Smooth muscle cell of the pulmonary artery (primary cell): ENCODE data around the gene RPN1. TPM values are rescaled to one million over a fixed set of nuclear protein-coding genes. Genes with fewer than 3 reads are reported as not detected.

Source experiments
- total RNA-seq: library from RNA; depleted of rRNA; stranded (reverse); fragments of >200 nt; gene quantifications from 2 replicates; pipeline ENCODE4 v1.2.3, GENCODE V29; 2014

RPN1 gene
- total RNA-seq, result 380 and 397 TPM in 2 replicates

GRCh38 chr3:128650096-128651050 lies at the start of gene RPN1:
Gene RPN1, minus strand, starts transcription at chr3:128650818. Its CDS starts 18 bp downstream, at chr3:128650800.

Other genes with a start within 250 kb of the RPN1 start
- not detected in 2 replicates for gene DNAJB8, start 183.9 kb downstream of the RPN1 start, total RNA-seq
- 2.3 and 7.1 TPM in 2 replicates for gene GATA2, start 157.6 kb downstream of the RPN1 start, total RNA-seq
- 53.6 and 69.9 TPM in 2 replicates for gene RAB7A, start 75.4 kb upstream of the RPN1 start, total RNA-seq
- gene ACAD9, start 228.8 kb upstream of the RPN1 start, total RNA-seq, result 32.8 and 45.8 TPM in 2 replicates